Caco-2 (cell line): ENCODE results near the gene RFX3. TPM values are rescaled to one million over a fixed set of nuclear protein-coding genes. Genes with fewer than 3 reads are reported as not detected.

Experiments used
- BruUV-seq: library from RNA; stranded (reverse); fragments of 400-500 nt; replicated peaks from 2 replicates; lab custom pipeline; 2021; lab: Mats Ljungman, UMichigan
- CTCF ChIA-PET: fragments of 300-600 bp; sonication (Branson Sonifier 250); formaldehyde crosslinking; loops from one replicate; lab custom pipeline; 2022; ENCODE audit warnings: antibody characterized with exemption; lab: Charles Lee
- POLR2A ChIA-PET: fragments of 300-600 bp; sonication (Branson Sonifier 250); formaldehyde crosslinking; loops from one replicate; lab custom pipeline; 2022; ENCODE audit warnings: antibody characterized with exemption; lab: Charles Lee
- DNase-seq, 2 experiments: peaks; one replicate each; pipeline versions ENCODE4 v3.0.0 to v3.0.0-alpha.2; 2020 to 2022
- H3K27me3 ChIP-seq: replicated peaks from 2 replicates; pipeline ENCODE4 v1.6.0; 2011; ENCODE audit warnings: low read length; ENCODE audit not compliant: control insufficient read depth, insufficient read depth
- H3K36me3 ChIP-seq: 2 replicates; pipeline ENCODE4 v1.5.1; 2011; ENCODE audit warnings: low read length; ENCODE audit not compliant: control insufficient read depth, insufficient read depth
- H3K4me1 ChIP-seq: fragments of 250-450 bp; sonication (Bioruptor Pico); 2 replicates; pipeline ENCODE4 v1.5.1; 2020; ENCODE audit warnings: mild to moderate bottlenecking
- H3K4me3 ChIP-seq: 2 replicates; pipeline ENCODE4 v1.5.1; 2011; ENCODE audit warnings: low read depth, mild to moderate bottlenecking, control low read depth, low read length
- H3K9me3 ChIP-seq: fragments of 250-450 bp; sonication (Bioruptor Pico); 2 replicates; pipeline ENCODE4 v1.5.1; 2020; ENCODE audit warnings: mild to moderate bottlenecking, moderate library complexity
- H3K27ac Mint-ChIP-seq: one replicate; pipeline ENCODE4 v1.8.0; 2022; ENCODE audit warnings: mixed read lengths; ENCODE audit not compliant: unreplicated experiment
- H3K27me3 Mint-ChIP-seq: one replicate; pipeline ENCODE4 v1.8.0; 2022; ENCODE audit warnings: mixed read lengths; ENCODE audit not compliant: insufficient read depth, unreplicated experiment
- H3K36me3 Mint-ChIP-seq: one replicate; pipeline ENCODE4 v1.8.0; 2022; ENCODE audit warnings: mild to moderate bottlenecking, mixed read lengths; ENCODE audit not compliant: insufficient read depth, unreplicated experiment
- H3K4me1 Mint-ChIP-seq: one replicate; pipeline ENCODE4 v1.8.0; 2022; ENCODE audit warnings: low read depth, mixed read lengths; ENCODE audit not compliant: unreplicated experiment
- H3K4me3 Mint-ChIP-seq: one replicate; pipeline ENCODE4 v1.8.0; 2022; ENCODE audit warnings: mild to moderate bottlenecking, moderate library complexity, mixed read lengths; ENCODE audit not compliant: unreplicated experiment
- H3K9me3 Mint-ChIP-seq: one replicate; pipeline ENCODE4 v1.8.0; 2022; ENCODE audit warnings: mixed read lengths; ENCODE audit not compliant: unreplicated experiment
- intact Hi-C: fragments of 100-400 bp; cut with micrococcal nuclease; formaldehyde crosslinking; loops from one replicate; pipeline ENCODE4 v1.10.0; 2022; ENCODE audit not compliant: unreplicated experiment
- total RNA-seq: library from RNA; stranded (reverse); gene quantifications from 2 replicates; pipeline ENCODE4 v1.2.3, GENCODE V29; 2022
- TF ChIP-seq, protein P1 (sequence below), 2 experiments: fragments of 200-600 bp in 1 of 2; IDR thresholded peaks; 1 replicate in 1 of 2; 2 replicates in 1 of 2; pipeline versions ENCODE4 v1.5.1 to v1.8.0; 2011 to 2022; ENCODE audit warnings: antibody characterized with exemption in 1 of 2, control low read depth in 1 of 2, inconsistent platforms in 1 of 2, low read depth in 1 of 2, low read length in 1 of 2, mild to moderate bottlenecking in 1 of 2, moderate library complexity in 1 of 2; ENCODE audit not compliant: insufficient read depth in 1 of 2, severe bottlenecking in 1 of 2, unreplicated experiment in 1 of 2

RFX3 gene
- total RNA-seq, 1 experiment from 2014 or later, result 4.2 TPM

GRCh38 chr9:3515405-3515804 is 10.4 kb downstream of the RFX3 start:
- Mint-ChIP-seq H3K27ac (no peak overlapping the region), H3K9me3 (no peaks in the 10 kb centered on the region), H3K4me1 (peaks cover 7% of the 10 kb centered on the region), H3K27me3 (no peaks in the 10 kb centered on the region), H3K4me3 (no peak overlapping the region), H3K36me3 (no peaks in the 10 kb centered on the region)
- intact Hi-C loops, result no loop called here
- Histone ChIP-seq H3K9me3 (no peaks in the 10 kb centered on the region), H3K36me3 (no peaks in the 10 kb centered on the region), H3K4me1 (0 out of 2 replicates have a peak, but pooled peaks cover 5% of the 10 kb centered on the region), H3K27me3 (no peaks in the 10 kb centered on the region), H3K4me3 (no peak overlapping the region)
- no TSS peak for BruUV-seq
- TF ChIP-seq, protein P1, sequence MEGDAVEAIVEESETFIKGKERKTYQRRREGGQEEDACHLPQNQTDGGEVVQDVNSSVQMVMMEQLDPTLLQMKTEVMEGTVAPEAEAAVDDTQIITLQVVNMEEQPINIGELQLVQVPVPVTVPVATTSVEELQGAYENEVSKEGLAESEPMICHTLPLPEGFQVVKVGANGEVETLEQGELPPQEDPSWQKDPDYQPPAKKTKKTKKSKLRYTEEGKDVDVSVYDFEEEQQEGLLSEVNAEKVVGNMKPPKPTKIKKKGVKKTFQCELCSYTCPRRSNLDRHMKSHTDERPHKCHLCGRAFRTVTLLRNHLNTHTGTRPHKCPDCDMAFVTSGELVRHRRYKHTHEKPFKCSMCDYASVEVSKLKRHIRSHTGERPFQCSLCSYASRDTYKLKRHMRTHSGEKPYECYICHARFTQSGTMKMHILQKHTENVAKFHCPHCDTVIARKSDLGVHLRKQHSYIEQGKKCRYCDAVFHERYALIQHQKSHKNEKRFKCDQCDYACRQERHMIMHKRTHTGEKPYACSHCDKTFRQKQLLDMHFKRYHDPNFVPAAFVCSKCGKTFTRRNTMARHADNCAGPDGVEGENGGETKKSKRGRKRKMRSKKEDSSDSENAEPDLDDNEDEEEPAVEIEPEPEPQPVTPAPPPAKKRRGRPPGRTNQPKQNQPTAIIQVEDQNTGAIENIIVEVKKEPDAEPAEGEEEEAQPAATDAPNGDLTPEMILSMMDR (IDR thresholded peaks at IDR 0.05; ENCODE audit: insufficient read depth in 1 of 2, low read depth in 1 of 2, low read length in 1 of 2, severe bottlenecking in 1 of 2, unreplicated experiment in 1 of 2), result no peak
- ChIA-PET CTCF (no interaction called here), POLR2A (no interaction called here)
- DNase-seq, result no peak

- ChIA-PET POLR2A (no interaction called here), CTCF (no interaction called here)
- TF ChIP-seq, protein P1 (IDR thresholded peaks at IDR 0.05; ENCODE audit: insufficient read depth in 1 of 2, low read depth in 1 of 2, low read length in 1 of 2, severe bottlenecking in 1 of 2, unreplicated experiment in 1 of 2), result no peak
- Mint-ChIP-seq H3K4me1 (peaks cover 7% of the 10 kb centered on the region), H3K9me3 (no peaks in the 10 kb centered on the region), H3K36me3 (no peaks in the 10 kb centered on the region), H3K4me3 (no peak overlapping the region), H3K27ac (no peak overlapping the region), H3K27me3 (no peaks in the 10 kb centered on the region)
- Histone ChIP-seq H3K27me3 (no peaks in the 10 kb centered on the region), H3K4me1 (0 out of 2 replicates have a peak, but pooled peaks cover 5% of the 10 kb centered on the region), H3K9me3 (no peaks in the 10 kb centered on the region), H3K36me3 (no peaks in the 10 kb centered on the region), H3K4me3 (no peak overlapping the region)
- no peak for DNase-seq
- BruUV-seq, result no TSS peak
- intact Hi-C loops, result no loop called here
Observed at GRCh38 chr9:3514786-3515185, 11.0 kb downstream of the RFX3 start.

DNA sequence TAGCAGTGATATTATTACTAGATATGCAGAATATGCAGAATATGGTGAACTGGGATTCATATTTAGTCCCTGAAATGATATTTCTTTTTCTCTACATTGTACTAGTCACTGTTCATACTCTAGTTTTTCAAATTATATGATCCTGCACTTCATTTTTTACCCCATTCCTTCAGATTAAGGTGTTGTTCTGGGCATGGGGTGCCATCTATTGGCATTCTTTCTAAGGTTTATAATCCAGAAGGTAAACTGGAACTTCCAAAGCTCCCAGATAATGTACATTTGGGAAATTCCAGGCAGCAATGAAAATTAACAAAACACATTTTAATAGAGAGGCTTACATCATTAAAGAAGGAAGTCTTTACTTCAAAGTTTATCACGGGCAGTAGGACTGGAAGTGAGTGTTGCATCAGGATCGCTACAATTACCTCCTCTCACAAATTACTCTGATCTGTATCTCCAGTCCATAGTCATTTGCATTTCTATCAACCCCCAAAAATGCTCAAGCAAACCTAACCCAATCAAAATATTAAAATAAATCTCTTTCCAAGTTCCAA is 12.5 kb downstream of the RFX3 start:
- Histone ChIP-seq H3K4me1 (0 out of 2 replicates have a peak, but pooled peaks cover 5% of the 10 kb centered on the region), H3K36me3 (no peaks in the 10 kb centered on the region), H3K27me3 (no peaks in the 10 kb centered on the region), H3K9me3 (no peaks in the 10 kb centered on the region), H3K4me3 (no peak overlapping the region)
- TF ChIP-seq, protein P1 (IDR thresholded peaks at IDR 0.05; ENCODE audit: insufficient read depth in 1 of 2, low read depth in 1 of 2, low read length in 1 of 2, severe bottlenecking in 1 of 2, unreplicated experiment in 1 of 2), result no peak
- Mint-ChIP-seq H3K4me1 (peaks cover 14% of the 10 kb centered on the region), H3K4me3 (no peak overlapping the region), H3K36me3 (no peaks in the 10 kb centered on the region), H3K27me3 (no peaks in the 10 kb centered on the region), H3K27ac (no peak overlapping the region), H3K9me3 (no peaks in the 10 kb centered on the region)
- CTCF ChIA-PET, result no interaction called here
- intact Hi-C loops, result no loop called here
- POLR2A ChIA-PET, result no interaction called here
- BruUV-seq, result no TSS peak
- DNase-seq, result no peak
